Panc1 (cell line): ENCODE measurements around the gene ENTPD3.

Experiments
- SIN3A ChIP-seq: IDR thresholded peaks from 2 replicates; pipeline ENCODE4 v1.6.1; 2012; ENCODE audit warnings: low read depth, mild to moderate bottlenecking, low read length, moderate library complexity, borderline replicate concordance; ENCODE audit not compliant: insufficient read depth
- TF ChIP-seq, protein P1 (sequence below): fragments of 450-650 bp; IDR thresholded peaks from 2 replicates; pipeline ENCODE4 v1.5.1; 2017; ENCODE audit warnings: mild to moderate bottlenecking

DNA sequence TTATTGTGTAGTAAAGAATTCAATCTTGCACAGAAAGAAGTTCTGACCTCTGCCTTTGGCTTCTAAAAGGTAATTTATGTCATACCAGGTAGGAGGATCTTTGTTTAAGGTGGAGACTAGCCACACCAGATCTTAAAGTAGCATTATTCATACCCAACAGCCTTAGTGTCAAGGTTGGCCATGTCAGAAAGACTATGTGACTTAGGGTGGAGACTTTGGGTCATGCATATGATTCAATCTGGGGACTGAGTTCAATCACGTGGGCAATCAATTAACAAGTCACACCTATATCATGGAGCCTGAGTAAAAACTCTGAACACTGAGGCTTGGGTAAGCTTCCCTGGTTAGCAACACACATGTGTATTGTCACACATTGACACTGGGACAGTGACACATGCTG is 28.5 kb upstream of the ENTPD3 start:
- TF ChIP-seq, protein P1, sequence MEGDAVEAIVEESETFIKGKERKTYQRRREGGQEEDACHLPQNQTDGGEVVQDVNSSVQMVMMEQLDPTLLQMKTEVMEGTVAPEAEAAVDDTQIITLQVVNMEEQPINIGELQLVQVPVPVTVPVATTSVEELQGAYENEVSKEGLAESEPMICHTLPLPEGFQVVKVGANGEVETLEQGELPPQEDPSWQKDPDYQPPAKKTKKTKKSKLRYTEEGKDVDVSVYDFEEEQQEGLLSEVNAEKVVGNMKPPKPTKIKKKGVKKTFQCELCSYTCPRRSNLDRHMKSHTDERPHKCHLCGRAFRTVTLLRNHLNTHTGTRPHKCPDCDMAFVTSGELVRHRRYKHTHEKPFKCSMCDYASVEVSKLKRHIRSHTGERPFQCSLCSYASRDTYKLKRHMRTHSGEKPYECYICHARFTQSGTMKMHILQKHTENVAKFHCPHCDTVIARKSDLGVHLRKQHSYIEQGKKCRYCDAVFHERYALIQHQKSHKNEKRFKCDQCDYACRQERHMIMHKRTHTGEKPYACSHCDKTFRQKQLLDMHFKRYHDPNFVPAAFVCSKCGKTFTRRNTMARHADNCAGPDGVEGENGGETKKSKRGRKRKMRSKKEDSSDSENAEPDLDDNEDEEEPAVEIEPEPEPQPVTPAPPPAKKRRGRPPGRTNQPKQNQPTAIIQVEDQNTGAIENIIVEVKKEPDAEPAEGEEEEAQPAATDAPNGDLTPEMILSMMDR = no peak
- no peak for TF ChIP-seq SIN3A
